ENCODE measurements around the gene CCR6.

CCR6 gene

GRCh38 chr6:167098825-167099225 is 24.1 kb upstream of the CCR6 start:
- no peak for DNase-seq (ENCODE audit: low spot score)

DNA sequence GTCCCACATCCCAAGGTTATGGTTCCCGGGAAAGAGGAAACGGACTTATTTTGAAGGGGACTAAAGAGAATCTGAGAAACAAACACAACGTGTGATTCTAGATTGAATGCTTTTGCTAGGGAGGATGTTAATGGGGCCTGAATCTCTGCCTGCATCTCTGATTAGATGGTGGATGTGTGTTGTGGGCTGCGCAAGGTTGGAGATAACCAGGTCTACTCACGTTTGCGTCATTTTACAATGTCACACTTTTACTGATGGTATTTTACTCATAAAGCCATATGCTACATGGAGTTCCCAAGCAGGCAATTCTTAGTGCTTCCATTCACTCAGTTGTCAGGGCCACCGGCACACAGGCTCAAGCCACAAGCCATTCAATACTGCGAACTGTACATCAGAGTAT is 23.2 kb upstream of the CCR6 start:
- DNase-seq (ENCODE audit: low spot score): no peak

GRCh38 chr6:167100241-167100674 is 22.6 kb upstream of the CCR6 start:
- no peak for DNase-seq (ENCODE audit: low spot score)

DNA sequence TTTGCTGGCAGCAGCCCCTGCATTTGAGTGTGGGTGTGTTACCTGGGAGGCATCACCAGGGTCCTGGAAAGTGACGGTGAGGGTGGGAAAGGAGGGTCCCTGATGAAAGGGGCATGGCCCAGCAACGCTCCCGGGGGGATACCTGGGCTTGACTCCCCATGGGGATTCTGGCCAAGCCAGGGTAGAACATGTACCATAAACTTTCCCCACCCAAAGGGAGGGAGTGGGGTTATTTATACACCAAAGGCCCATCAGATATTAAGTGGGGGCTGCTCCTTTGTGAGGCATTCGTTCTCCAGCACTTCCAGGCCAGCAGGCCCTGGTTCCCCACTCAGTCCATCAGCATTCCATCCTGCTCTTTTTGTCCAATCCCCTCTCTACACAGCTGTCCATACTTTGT is 20.6 kb upstream of the CCR6 start:
- no peak for DNase-seq (ENCODE audit: low spot score)

DNA sequence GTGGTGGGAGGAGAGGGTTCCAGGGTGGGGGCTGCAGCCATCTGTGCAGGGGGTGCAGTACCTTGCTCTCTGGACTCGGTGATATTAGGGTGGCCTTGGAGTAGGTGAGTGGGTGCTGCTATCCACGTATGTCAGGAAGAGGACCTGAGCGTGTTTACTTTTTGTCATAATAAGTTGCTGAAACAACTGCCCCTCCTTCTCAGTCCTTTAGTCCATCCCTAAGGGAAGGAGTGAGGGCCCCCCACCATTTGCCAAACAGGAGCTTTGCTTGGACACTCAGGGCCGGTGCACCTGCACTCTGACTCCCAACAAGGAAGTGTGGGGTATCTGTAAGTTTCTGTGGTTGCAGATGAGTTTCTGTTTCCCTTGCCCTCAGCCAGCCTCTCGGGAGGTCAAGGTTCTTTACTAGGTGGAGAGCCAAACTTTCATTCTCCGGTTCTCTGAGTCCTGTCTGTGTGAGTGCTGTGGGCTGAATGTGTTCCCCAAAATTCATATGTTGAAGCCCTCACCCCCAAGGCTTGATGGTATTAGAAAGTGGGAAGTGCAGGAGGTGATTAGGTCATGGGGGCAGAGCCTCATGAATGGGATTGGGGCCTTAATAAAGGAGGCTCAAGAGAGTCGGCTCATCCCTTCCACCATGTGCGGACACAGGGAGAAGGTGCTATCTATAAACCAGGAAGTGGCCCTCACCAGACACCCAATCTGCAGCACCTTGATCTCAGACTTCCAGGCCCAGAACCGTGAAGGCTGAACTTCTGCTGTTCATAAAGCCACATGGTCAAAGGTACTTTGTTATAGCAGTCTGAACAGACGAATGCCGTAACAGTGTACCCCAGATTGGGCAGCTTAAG is 19.6 kb upstream of the CCR6 start:
- no peak for DNase-seq (ENCODE audit: low spot score)

- DNase-seq (ENCODE audit: low spot score): no peak
Observed at GRCh38 chr6:167104388-167104787, 18.5 kb upstream of the CCR6 start.

DNA sequence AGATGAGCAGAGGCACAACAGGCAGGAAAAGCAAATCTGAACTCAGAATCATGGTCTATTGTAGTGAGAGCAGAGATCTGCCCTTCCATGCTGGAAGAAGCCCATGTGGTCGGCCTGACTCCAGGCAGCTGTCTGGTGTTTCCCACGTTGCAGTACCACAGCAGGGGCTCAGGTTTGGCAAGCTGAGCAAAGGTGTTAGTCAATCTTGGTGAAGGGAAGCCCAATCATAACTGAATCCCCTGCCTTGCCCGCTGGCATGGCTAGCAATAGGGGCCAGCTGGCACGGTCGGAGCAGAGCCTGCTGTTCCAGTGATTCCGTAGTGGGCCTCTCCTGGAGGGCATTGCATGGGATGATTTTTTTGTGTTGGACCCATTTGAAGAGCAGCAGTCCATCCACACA is 17.8 kb upstream of the CCR6 start:
- DNase-seq (ENCODE audit: low spot score): no peak

DNA sequence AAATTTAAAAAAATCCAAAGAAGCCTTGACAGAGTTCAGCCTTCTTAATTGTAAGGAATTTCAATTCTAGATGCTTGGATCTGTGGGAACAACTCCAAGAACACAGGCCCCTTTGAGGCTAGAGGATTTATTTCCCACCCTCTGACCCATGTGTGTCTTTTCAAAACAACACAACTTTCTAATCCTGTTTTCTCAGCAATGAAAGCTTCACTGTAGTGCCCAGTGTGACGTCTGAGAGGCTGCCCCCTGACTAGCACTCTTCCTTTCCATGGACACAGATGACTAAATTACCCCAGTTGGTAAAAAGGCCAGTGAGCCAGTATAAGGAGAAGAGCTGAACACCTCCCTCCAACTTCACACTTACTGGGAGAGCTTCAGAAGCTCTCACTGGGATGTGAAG is 16.5 kb upstream of the CCR6 start:
- DNase-seq (ENCODE audit: low spot score): no peak

DNA sequence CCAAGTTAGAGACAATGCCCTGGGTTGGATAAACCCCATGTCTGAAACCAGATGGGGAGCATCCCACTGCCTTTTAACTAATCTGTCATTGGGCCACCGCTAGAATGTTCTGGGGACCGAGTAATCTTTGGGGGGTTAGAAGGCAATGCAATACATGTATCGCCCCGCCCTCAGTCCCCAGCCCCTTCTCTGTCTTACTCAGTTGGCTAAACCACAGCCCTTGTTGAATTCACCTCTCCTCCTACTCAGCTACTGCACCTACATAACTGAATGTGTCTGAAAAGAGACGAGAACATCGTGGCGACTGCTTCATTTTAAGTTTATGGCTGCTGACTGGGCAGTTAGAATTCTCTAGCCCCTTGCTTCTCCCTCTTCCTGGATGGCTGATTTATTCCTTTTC is 15.1 kb upstream of the CCR6 start:
- DNase-seq (ENCODE audit: low spot score): no peak

- DNase-seq (ENCODE audit: low spot score): no peak
Observed at GRCh38 chr6:167108278-167108677, 14.6 kb upstream of the CCR6 start.

DNA sequence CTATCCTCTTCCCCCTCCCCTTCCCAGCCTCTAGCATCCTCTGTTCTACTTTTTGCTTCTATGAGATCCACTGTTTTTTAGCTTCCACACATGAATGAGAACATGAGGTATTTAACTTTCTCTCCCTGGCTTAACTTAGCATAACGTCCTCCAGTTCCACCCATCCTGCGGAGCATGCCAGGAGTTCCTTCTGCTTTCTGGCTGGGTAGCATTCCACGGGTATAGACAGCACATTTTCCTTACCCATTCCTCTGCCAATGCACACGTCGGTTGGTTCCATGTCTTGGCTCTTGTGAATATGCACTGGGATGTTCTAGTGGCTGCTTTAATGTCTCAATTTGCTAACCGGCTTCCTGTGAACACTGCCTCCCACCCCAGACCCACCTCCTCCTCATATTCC is 13.2 kb upstream of the CCR6 start:
- no peak for DNase-seq (ENCODE audit: low spot score)

GRCh38 chr6:167111597-167111996 is 11.3 kb upstream of the CCR6 start:
- DNase-seq (ENCODE audit: low spot score): no peak

GRCh38 chr6:167112421-167112820 is 10.5 kb upstream of the CCR6 start:
- DNase-seq (ENCODE audit: low spot score): no peak

GRCh38 chr6:167113047-167113754 is 9.7 kb upstream of the CCR6 start:
- DNase-seq (ENCODE audit: low spot score): no peak

DNA sequence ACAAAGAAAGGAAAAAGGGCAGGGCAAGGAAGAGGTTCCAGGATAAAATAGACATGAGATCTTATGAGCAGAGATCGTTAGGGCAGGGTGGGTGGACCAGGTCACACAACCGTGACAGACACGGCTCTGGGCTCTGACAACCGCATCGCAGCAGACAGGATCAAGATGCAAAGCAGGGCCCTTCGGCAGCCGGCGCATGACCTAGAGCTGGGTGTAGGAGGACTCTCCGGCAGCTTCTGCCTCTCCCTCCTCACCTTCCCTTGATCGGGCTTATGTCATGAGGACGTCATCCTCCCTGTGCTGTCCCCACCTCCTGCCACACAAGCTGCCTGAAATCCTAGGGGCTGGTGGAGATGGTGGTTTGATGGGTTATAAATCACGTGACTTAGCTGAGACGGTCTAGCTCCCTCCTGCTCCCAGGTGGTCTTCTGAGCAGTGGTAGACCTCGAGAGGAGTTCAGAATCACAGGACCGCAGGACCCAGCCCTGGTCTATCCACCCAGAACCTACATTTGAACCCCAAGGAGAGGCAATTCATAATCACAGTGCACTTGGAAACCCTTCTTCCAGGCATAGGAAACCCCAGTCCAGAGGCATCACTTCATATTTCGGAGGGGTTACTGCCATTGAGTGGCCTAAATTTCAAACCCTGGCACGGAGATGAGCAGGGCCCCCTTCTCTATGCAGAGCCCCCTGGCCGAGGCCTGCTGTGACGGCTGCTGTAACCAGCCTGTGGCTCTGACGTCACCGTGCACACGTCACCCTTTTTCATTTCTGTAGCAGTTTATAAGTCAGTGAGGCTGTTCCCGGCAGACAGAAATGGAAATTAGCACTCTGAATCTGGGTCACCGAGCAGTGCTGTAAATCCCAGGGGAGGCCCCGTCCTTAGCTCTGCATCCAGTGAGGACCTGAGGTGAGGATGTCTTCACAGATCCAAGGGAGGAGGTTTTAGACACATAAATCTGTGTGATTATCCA is 8.7 kb upstream of the CCR6 start:
- DNase-seq (ENCODE audit: low spot score): no peak

DNA sequence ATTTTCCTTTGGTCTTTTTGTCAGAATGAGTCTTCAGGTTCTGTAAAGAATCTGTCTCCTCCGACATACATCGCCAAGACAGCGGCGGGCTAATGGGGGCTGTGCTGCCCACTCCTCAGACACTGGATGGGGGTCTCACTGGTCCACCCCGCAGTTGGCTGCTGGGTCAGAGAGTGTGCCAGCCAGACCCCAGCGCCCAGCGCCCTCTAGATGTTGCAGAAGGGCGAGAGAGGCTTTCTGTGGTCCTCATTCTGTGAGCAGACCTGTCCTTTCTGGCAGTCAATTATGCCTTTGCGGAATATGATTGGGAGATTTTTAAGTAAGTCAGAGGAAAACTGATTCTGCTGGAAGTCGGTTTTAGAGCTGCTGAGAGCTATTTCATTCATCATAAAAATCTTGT is 7.8 kb upstream of the CCR6 start:
- DNase-seq (ENCODE audit: low spot score): no peak

DNA sequence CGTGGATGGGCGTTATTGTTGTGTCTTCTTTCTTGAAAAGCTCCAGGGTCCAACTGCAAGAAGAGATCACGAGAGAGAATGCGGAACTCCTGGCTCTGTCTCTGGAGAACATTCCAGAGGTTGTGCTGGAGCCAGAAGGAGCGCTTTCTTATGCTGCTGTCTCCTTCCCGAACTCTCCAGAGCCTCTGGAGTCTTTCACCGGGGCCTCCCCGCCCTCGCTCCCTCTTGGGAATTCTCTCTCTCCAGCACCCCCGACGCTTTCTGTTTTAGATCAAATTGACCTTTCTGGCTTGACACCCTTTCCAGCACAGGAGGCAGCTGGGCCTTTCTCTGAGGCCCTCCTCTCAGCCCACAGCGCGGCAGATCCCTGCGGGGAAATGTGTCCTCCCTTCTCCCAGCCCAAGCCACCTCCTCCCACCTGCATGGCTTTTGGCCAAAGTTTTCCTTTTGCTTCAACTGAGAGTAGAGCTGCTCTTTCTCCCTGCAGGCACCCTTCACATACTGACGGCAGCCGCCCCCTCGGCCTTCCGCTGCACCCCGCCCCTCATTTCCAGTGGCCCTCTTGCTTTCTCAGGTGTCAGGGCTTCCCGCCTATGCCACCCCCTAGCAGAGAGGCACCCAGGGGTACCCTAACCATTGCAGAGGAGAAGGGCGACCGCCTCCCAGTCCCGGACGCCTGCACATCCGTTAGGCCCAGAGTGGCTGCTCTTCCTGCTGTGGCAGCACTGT is 6.6 kb upstream of the CCR6 start:
- no peak for DNase-seq (ENCODE audit: low spot score)

DNA sequence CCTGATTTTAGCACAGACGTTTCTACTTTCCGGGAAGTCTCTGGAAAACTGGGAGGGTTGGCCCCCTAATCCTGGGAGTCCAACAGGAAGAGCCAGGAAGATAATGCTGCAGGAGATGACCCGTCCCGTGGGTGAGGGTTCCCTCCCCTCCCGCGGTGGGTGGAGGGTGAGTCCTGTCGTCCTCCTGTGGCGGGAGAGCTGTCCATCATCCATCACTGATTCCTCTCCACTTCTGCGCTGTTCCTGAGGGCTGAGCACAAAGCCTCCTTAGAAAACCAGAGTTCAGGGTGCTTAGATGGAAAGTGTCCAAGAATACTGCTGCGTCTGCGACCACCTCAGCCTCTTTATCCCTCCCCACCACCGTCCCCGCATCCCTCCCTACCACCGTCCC is 6.1 kb upstream of the CCR6 start:
- no peak for DNase-seq (ENCODE audit: low spot score)

- DNase-seq (ENCODE audit: low spot score): no peak
Observed at GRCh38 chr6:167118006-167118405, 4.9 kb upstream of the CCR6 start.

DNA sequence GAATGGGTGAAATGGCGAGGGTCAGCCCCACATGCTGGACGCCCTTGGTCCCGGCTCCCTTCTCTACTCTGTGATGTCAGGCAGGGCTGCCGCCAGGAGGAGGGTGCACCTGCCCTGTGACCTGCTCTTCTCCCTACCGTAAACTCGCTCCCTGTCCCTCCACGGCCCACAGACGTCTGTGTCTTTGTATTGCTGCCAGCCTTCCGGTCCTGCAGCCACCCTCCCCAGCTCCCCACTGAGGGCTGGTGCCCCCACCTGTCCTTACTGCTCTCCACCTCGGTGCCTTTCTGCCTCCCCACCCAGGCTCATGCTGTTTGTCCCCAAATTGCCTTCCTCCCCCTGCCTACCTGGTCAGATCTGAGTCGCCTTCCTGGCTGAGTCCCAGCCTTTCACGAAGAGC is 4.1 kb upstream of the CCR6 start:
- no peak for DNase-seq (ENCODE audit: low spot score)

DNA sequence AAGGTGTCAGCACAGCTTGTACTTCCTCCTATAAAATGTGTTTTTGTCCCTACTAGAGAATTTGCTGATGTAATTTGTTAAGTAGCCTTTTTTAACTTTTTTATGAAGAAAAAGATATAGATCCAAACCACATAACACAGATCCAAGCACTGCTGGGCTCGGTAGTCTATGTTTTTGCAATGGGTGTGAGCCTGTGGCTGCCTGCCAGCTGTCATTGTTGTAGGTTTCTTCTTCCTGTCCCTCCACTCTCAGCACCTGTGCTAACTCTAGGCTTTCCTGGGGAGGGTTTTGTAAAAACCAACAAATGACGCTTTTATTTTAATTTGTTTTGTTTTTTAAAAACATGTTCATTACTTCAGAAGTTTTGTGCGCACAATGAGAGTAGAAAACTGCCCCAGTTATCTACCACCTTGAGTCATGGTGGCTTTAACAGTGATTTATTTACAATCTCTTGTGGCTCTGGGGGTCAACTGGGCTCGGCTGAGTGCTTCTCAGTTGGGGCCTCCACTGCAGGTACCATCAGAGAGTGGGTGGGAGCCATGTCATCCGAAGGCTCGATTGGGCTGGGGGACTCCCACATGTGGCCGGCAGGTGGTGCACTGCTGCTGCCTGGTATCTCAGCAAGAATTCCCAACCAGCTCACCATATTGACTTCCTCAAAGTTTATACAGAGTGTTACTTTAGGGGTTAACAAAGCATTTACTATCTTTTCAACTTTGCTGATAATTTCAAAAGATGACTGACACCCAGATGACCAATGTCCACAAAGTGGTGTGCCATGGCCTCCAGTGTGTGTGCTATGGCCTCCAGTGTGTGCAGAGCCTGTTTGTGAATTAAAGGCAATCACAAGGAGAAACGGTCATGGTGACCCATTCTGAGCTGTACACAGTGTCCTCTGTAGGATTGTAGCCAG is 3.0 kb upstream of the CCR6 start:
- peak; percentile 31 for DNase-seq (ENCODE audit: low spot score)
